Panc1 (cell line): ENCODE data around the gene DYNLL1. TPM values are rescaled to one million over a fixed set of nuclear protein-coding genes. Genes with fewer than 3 reads are reported as not detected.

ENCODE experiments used
- ATAC-seq: fragments of 200-7000 bp; cut with Tn5 transposase; 2 replicates; pipeline ENCODE4 v1.9.1; 2020; ENCODE audit warnings: mild to moderate bottlenecking, moderate library complexity
- BruUV-seq: library from RNA; stranded (reverse); fragments of 400-500 nt; replicated peaks from 2 replicates; lab custom pipeline; 2021; lab: Mats Ljungman, UMichigan
- CTCF ChIA-PET: fragments of 300-600 bp; sonication (Branson Sonifier 250); formaldehyde crosslinking; loops from one replicate; lab custom pipeline; 2022; ENCODE audit warnings: antibody characterized with exemption; lab: Charles Lee
- POLR2A ChIA-PET: fragments of 300-600 bp; sonication (Branson Sonifier 250); formaldehyde crosslinking; loops from one replicate; lab custom pipeline; 2022; ENCODE audit warnings: antibody characterized with exemption; lab: Charles Lee
- DNase-seq: peaks from one replicate; pipeline ENCODE4 v3.0.0-alpha.2; 2010; ENCODE audit warnings: low read depth, low spot score
- H3K27ac ChIP-seq: 2 replicates; pipeline ENCODE4 v1.5.1; 2011; ENCODE audit warnings: mild to moderate bottlenecking, low read length, inconsistent platforms
- H3K27me3 ChIP-seq: fragments of 200-500 bp; sonication (Bioruptor generic); 2 replicates; pipeline ENCODE4 v1.6.0; 2014; ENCODE audit warnings: low read length, inconsistent platforms; ENCODE audit not compliant: control insufficient read depth, insufficient read depth
- H3K36me3 ChIP-seq: fragments of 200-500 bp; sonication (Bioruptor generic); 2 replicates; pipeline ENCODE4 v1.5.1; 2014; ENCODE audit warnings: inconsistent platforms, mild to moderate bottlenecking, low read length, moderate library complexity; ENCODE audit not compliant: control insufficient read depth, insufficient read depth
- H3K4me1 ChIP-seq: 2 replicates; pipeline ENCODE4 v1.5.1; 2011; ENCODE audit warnings: inconsistent platforms, mild to moderate bottlenecking, low read length, moderate library complexity; ENCODE audit not compliant: control insufficient read depth, insufficient read depth
- H3K4me3 ChIP-seq, 2 experiments: 2 replicates each; pipeline ENCODE4 v1.5.1; 2011 to 2012; ENCODE audit warnings: low read depth in 2 of 2, low read length in 2 of 2, mild to moderate bottlenecking in 2 of 2, inconsistent platforms in 1 of 2, moderate library complexity in 1 of 2
- H3K9me3 ChIP-seq: fragments of 200-500 bp; sonication (Bioruptor generic); 2 replicates; pipeline ENCODE4 v1.5.1; 2014; ENCODE audit warnings: low read depth, mild to moderate bottlenecking, inconsistent platforms, low read length, moderate library complexity; ENCODE audit not compliant: control insufficient read depth, insufficient read depth
- CTCF ChIP-seq: fragments of 450-650 bp; IDR thresholded peaks from 2 replicates; pipeline ENCODE4 v1.5.1; 2017; ENCODE audit warnings: mild to moderate bottlenecking
- POLR2AphosphoS5 ChIP-seq: IDR thresholded peaks from 2 replicates; pipeline ENCODE4 v1.6.1; 2012; ENCODE audit warnings: mild to moderate bottlenecking, low read depth, low read length, moderate library complexity
- REST ChIP-seq, 2 experiments: IDR thresholded peaks; 2 replicates each; pipeline ENCODE4 v1.6.1; 2011 to 2012; ENCODE audit warnings: low read depth in 2 of 2, control low read depth in 1 of 2, low read length in 1 of 2, mild to moderate bottlenecking in 1 of 2, moderate library complexity in 1 of 2; ENCODE audit not compliant: insufficient read depth in 1 of 2
- SIN3A ChIP-seq: IDR thresholded peaks from 2 replicates; pipeline ENCODE4 v1.6.1; 2012; ENCODE audit warnings: low read depth, mild to moderate bottlenecking, low read length, moderate library complexity, borderline replicate concordance; ENCODE audit not compliant: insufficient read depth
- TCF7L2 ChIP-seq: IDR thresholded peaks from 2 replicates; pipeline ENCODE4 v1.6.1; 2011; ENCODE audit warnings: mild to moderate bottlenecking, low read depth, low read length, inconsistent platforms
- in situ Hi-C: cut with HindIII; loops from 2 replicates; pipeline ENCODE4 v1.10.0; 2016; ENCODE audit warnings: low sequenced_read_pairs, low pct_unique_long_range_greater_than_20kb
- intact Hi-C: fragments of 100-400 bp; cut with micrococcal nuclease; formaldehyde crosslinking; loops from one replicate; pipeline ENCODE4 v1.10.0; 2022; ENCODE audit not compliant: unreplicated experiment
- total RNA-seq: library from RNA; stranded (reverse); gene quantifications from one replicate; pipeline ENCODE4 v1.2.1, GENCODE V29; 2021; ENCODE audit not compliant: unreplicated experiment

DYNLL1 gene
- total RNA-seq, 1 experiment from 2014 or later = 482 TPM

- ChIA-PET POLR2A (interaction anchor here (0.6 kb wide), 1 partner anchor 16 kb away, joined by 3 read pairs; no protein-coding TSS in a partner anchor), CTCF (no interaction called here)
- TF ChIP-seq TCF7L2 (no peak), POLR2AphosphoS5 (no peak), CTCF (no peak), SIN3A (no peak), REST (IDR thresholded peaks at IDR 0.05; ENCODE audit: insufficient read depth in 1 of 2, low read depth in 2 of 2, low read length in 1 of 2) (no peak)
- no TSS peak for BruUV-seq
- no peak for DNase-seq
- ATAC-seq = no peak
- Histone ChIP-seq H3K4me3 (no peak overlapping the region), H3K9me3 (no peaks in the 10 kb centered on the region), H3K27me3 (no peaks in the 10 kb centered on the region), H3K36me3 (0 out of 2 replicates have a peak, but pooled peaks cover 5% of the 10 kb centered on the region), H3K4me1 (peaks cover 6% of the 10 kb centered on the region), H3K27ac (no peak overlapping the region)
- in situ Hi-C loops (no loop called here), intact Hi-C loops (no loop called here)
These were observed 4.9 kb upstream of the DYNLL1 start for GRCh38 chr12:120490833-120491512.

GRCh38 chr12:120495186-120495730 is 655 bp upstream of the DYNLL1 start:
- peak; percentile 19; the same call in 1 of the 2 replicates for ATAC-seq
- CTCF ChIA-PET = no interaction called here
- H3K4me1 ChIP-seq = peaks cover 21% of the 10 kb centered on the region
- TF ChIP-seq TCF7L2 (no peak), CTCF (no peak), REST (IDR thresholded peaks at IDR 0.05; ENCODE audit: insufficient read depth in 1 of 2, low read depth in 2 of 2, low read length in 1 of 2) (no peak), POLR2AphosphoS5 (no peak), SIN3A (no peak)
- DNase-seq = no peak
- peak overlapping the region; percentile 96 for H3K27ac ChIP-seq
- BruUV-seq = no TSS peak
- intact Hi-C loops = no loop called here
- in situ Hi-C loops = no loop called here
- H3K4me3 ChIP-seq = peak overlapping the region; percentile 73 to 99
- no peaks in the 10 kb centered on the region for H3K9me3 ChIP-seq
- H3K36me3 ChIP-seq = peaks cover 19% of the 10 kb centered on the region
- H3K27me3 ChIP-seq = no peaks in the 10 kb centered on the region
- POLR2A ChIA-PET = interaction anchor here (0.6 to 0.8 kb wide), 2 partner anchors 34 to 701 kb away, joined by 3 to 4 read pairs; partner anchors contain the start of gene COQ5
